Lung (tissue), 12 donors: Measurements from ENCODE around the gene BMP2K. TPM values are rescaled to one million over a fixed set of nuclear protein-coding genes. Genes with fewer than 3 reads are reported as not detected.

Experiments used
- ATAC-seq: fragments of 200-7000 bp; cut with Tn5 transposase; one replicate; pipeline ENCODE4 v1.9.1; 2020; ENCODE audit warnings: moderate number of reproducible peaks; ENCODE audit not compliant: insufficient read depth, low FRiP score
- DNase-seq, 3 donors: peaks; one replicate each; pipeline ENCODE4 v3.0.0-alpha.2; 2013 to 2017
- H3K27ac ChIP-seq, 2 donors: one replicate each; pipeline ENCODE4 v1.5.1; 2013; ENCODE audit warnings: mild to moderate bottlenecking in 2 of 2, moderate library complexity in 2 of 2, control low read depth in 1 of 2, inconsistent platforms in 1 of 2, low read depth in 1 of 2, low read length in 1 of 2
- H3K27me3 ChIP-seq, 3 donors: one replicate each; pipeline ENCODE4 v1.5.1; 2013; ENCODE audit warnings: low read length in 2 of 3; ENCODE audit not compliant: control insufficient read depth in 3 of 3, insufficient read depth in 3 of 3
- H3K36me3 ChIP-seq, 4 donors: one replicate each; pipeline ENCODE4 v1.5.1; 2013; ENCODE audit warnings: low read length in 4 of 4, mild to moderate bottlenecking in 1 of 4, moderate library complexity in 1 of 4; ENCODE audit not compliant: control insufficient read depth in 4 of 4, insufficient read depth in 4 of 4
- H3K4me1 ChIP-seq, 5 donors: one replicate each; pipeline ENCODE4 v1.5.1; 2013; ENCODE audit warnings: low read length in 5 of 5, mild to moderate bottlenecking in 2 of 5, moderate library complexity in 1 of 5; ENCODE audit not compliant: control insufficient read depth in 5 of 5, insufficient read depth in 5 of 5
- H3K4me3 ChIP-seq: one replicate; pipeline ENCODE4 v1.5.1; 2013; ENCODE audit warnings: mild to moderate bottlenecking, control low read depth, moderate library complexity
- H3K9ac ChIP-seq, 2 donors: one replicate each; pipeline ENCODE4 v1.5.1; 2013; ENCODE audit warnings: low read length in 2 of 2, control low read depth in 1 of 2; ENCODE audit not compliant: insufficient read depth in 1 of 2
- H3K9me3 ChIP-seq, 4 donors: one replicate each; pipeline ENCODE4 v1.5.1; 2013; ENCODE audit warnings: low read length in 3 of 4, mild to moderate bottlenecking in 1 of 4, moderate library complexity in 1 of 4; ENCODE audit not compliant: control insufficient read depth in 4 of 4, insufficient read depth in 3 of 4
- WGBS, 2 donors: extraction: QIAGEN DNeasy Blood & Tissue Kit; methylation state at CpG; one replicate each; pipeline ENCODE4 v1.1.7; 2013; 5-methylcytosine and 5-hydroxymethylcytosine counted together
- polyA plus RNA-seq, 2 donors: library from polyadenylated mRNA; stranded (reverse); fragments of 200-250 nt; gene quantifications; one replicate each; pipeline ENCODE4 v1.2.1, GENCODE V29; 2013
- total RNA-seq, 2 donors: library from RNA; depleted of rRNA in 1 of 2; stranded (reverse); fragments of >200 nt in 1 of 2; gene quantifications; one replicate each; pipeline ENCODE4 v1.2.1, GENCODE V29; 2014 to 2021
- TF ChIP-seq, protein P1 (sequence below): IDR thresholded peaks from 2 replicates; pipeline ENCODE4 v1.5.1; 2012; ENCODE audit warnings: mild to moderate bottlenecking; ENCODE audit errors: control extremely low read depth, extremely low read depth
- donor health status: control.
- donor health status: control.
- donor health status: Bipolar disorder and iron deficiency.
- donor health status: healthy.
- donor health status: DM: yes; HTN: yes; CAD: no.

BMP2K gene
- total and polyA plus RNA-seq, 4 donors = 10.0 to 89.7 (median 26.0) TPM

GRCh38 chr4:78930016-78930629 lies 154.0 kb downstream of the BMP2K start:
- Histone ChIP-seq H3K36me3 (peaks cover 0 to 7% (median 4%) of the 10 kb centered on the region in 4 donors), H3K27ac (no peak overlapping the region), H3K4me1 (no peaks in the 10 kb centered on the region), H3K4me3 (no peak overlapping the region), H3K9ac (no peak overlapping the region), H3K9me3 (peaks cover 0 to 2% (median 0%) of the 10 kb centered on the region in 4 donors), H3K27me3 (no peaks in the 10 kb centered on the region)
- TF ChIP-seq, protein P1, sequence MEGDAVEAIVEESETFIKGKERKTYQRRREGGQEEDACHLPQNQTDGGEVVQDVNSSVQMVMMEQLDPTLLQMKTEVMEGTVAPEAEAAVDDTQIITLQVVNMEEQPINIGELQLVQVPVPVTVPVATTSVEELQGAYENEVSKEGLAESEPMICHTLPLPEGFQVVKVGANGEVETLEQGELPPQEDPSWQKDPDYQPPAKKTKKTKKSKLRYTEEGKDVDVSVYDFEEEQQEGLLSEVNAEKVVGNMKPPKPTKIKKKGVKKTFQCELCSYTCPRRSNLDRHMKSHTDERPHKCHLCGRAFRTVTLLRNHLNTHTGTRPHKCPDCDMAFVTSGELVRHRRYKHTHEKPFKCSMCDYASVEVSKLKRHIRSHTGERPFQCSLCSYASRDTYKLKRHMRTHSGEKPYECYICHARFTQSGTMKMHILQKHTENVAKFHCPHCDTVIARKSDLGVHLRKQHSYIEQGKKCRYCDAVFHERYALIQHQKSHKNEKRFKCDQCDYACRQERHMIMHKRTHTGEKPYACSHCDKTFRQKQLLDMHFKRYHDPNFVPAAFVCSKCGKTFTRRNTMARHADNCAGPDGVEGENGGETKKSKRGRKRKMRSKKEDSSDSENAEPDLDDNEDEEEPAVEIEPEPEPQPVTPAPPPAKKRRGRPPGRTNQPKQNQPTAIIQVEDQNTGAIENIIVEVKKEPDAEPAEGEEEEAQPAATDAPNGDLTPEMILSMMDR = no peak
- ATAC-seq = no peak
- WGBS, 2 donors = 97% methylated on average over 6 of the region's 6 CpGs
- DNase-seq = no peak

GRCh38 chr4:78936989-78937388 lies 160.8 kb downstream of the BMP2K start:
- Histone ChIP-seq H3K27ac (no peak overlapping the region), H3K27me3 (no peaks in the 10 kb centered on the region), H3K9ac (no peak overlapping the region), H3K4me1 (peaks cover 0 to 12% (median 0%) of the 10 kb centered on the region in 5 donors), H3K9me3 (no peaks in the 10 kb centered on the region), H3K36me3 (peaks cover 0 to 3% (median under 1%) of the 10 kb centered on the region in 4 donors), H3K4me3 (no peak overlapping the region)
- DNase-seq = no peak
- TF ChIP-seq, protein P1 = no peak
- WGBS, 2 donors = 85 to 90% methylated on average over 4 of the region's 4 CpGs
- ATAC-seq = no peak

- Histone ChIP-seq H3K27me3 (no peaks in the 10 kb centered on the region), H3K9me3 (no peaks in the 10 kb centered on the region), H3K9ac (no peak overlapping the region), H3K4me3 (no peak overlapping the region), H3K36me3 (no peaks in the 10 kb centered on the region), H3K27ac (no peak overlapping the region), H3K4me1 (peaks cover 0 to 12% (median 0%) of the 10 kb centered on the region in 5 donors)
- TF ChIP-seq, protein P1 = no peak
- 93 to 96% methylated on average over 4 of the region's 4 CpGs for WGBS, 2 donors
- no peak for ATAC-seq
- DNase-seq = no peak
Measured at GRCh38 chr4:78937837-78938236, 161.7 kb downstream of the BMP2K start.

DNA sequence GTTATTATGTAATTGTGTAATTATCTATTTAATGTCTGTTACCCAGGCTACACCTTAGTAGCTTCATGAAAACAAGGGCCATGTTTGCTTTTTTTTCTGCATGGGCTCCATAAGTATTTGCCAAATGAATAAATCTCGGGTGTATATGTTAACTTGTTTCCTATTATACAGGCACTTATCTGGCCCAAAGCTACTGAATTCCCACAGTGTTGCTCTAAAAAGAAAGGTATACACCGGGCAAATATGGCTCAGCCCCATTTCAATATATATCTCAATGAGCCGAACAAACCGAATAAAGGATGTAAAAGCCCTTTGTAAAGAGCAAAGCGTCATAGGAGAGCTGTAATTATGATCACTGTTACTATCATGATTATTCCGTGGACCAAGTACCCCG lies 162.3 kb downstream of the BMP2K start:
- Histone ChIP-seq H3K27me3 (no peaks in the 10 kb centered on the region), H3K9ac (peak overlapping the region; percentile 87 to 98), H3K27ac (no peak overlapping the region), H3K4me3 (peak overlapping the region; percentile 91), H3K36me3 (no peaks in the 10 kb centered on the region), H3K4me1 (peaks cover 0 to 12% (median 0%) of the 10 kb centered on the region in 5 donors), H3K9me3 (no peaks in the 10 kb centered on the region)
- DNase-seq (peak in 1 of 3 donors; percentile 43), ATAC-seq (no peak)
- TF ChIP-seq, protein P1 = no peak
- 4 to 5% methylated on average over 7 of the region's 7 CpGs for WGBS, 2 donors
